Stimulated activated CD8-positive, alpha-beta memory T cell treated with anti-CD3 and anti-CD28 coated beads, Interleukin-2, amount 100 ng/mL, for 1 hour (primary cell): ENCODE measurements around the gene USP17L13.
"Not testable (repeated sequence)": the region's sequence is repeated elsewhere in the genome, so short reads cannot be mapped to it uniquely, and the experiment has no call there.

Experiments
- DNase-seq, 2 donors: peaks; one replicate each; pipeline ENCODE4 v3.0.0-alpha.2; 2020; ENCODE audit warnings: low read depth in 2 of 2

Gene USP17L13, protein sequence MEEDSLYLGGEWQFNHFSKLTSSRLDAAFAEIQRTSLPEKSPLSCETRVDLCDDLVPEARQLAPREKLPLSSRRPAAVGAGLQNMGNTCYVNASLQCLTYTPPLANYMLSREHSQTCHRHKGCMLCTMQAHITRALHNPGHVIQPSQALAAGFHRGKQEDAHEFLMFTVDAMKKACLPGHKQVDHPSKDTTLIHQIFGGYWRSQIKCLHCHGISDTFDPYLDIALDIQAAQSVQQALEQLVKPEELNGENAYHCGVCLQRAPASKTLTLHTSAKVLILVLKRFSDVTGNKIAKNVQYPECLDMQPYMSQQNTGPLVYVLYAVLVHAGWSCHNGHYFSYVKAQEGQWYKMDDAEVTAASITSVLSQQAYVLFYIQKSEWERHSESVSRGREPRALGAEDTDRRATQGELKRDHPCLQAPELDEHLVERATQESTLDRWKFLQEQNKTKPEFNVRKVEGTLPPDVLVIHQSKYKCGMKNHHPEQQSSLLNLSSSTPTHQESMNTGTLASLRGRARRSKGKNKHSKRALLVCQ

GRCh38 chr4:9224596-9224995 is at the start of gene USP17L13:
TSS of gene USP17L13 (plus strand) at chr4:9224896. CDS start at chr4:9224896, 0 bp downstream.
- not testable (repeated sequence) for DNase-seq

DNA sequence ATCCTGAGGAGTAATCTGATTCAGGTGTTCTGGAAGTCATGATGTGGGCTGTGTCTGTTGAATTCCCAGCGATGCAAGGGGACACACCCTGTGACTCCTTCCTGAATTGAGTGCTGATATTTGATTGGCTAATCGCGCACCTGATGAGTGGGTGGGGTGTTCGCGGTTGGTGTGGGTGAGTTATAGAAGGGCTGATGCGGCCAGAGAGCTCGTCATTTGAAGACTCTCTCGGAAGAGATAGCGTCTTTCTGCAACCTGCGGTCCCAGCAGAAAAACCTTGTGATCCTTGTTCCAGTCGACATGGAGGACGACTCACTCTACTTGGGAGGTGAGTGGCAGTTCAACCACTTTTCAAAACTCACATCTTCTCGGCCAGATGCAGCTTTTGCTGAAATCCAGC is 14.3 kb upstream of the USP17L13 start, which contains the start of gene USP17L10:
Gene USP17L10, plus strand, starts transcription at position 301 of the 400 bp plus-strand sequence. Its CDS starts 0 bp downstream, at position 301.
- not testable (repeated sequence) for DNase-seq

- not testable (repeated sequence) for DNase-seq
Observed at GRCh38 chr4:9214701-9215100, 10.0 kb upstream of the USP17L13 start.

GRCh38 chr4:9215105-9215504 is 9.6 kb upstream of the USP17L13 start, which contains the start of gene USP17L11:
TSS of gene USP17L11 (plus strand) at chr4:9215405. CDS start at chr4:9215405, 0 bp downstream.
- DNase-seq, result not testable (repeated sequence)

DNA sequence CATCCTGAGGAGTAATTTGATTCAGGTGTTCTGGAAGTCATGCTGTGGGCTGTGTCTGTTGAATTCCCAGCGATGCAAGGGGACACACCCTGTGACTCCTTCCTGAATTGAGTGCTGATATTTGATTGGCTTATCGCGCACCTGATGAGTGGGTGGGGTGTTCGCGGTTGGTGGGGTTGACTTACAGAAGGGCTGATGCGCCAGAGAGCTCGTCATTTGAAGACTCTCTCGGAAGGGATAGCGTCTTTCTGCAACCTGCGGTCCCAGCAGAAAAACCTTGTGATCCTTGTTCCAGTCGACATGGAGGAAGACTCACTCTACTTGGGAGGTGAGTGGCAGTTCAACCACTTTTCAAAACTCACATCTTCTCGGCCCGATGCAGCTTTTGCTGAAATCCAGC is 4.8 kb upstream of the USP17L13 start, which contains the start of gene USP17L12:
Gene USP17L12, plus strand, starts transcription at position 301 of the 400 bp plus-strand sequence. Its CDS starts 0 bp downstream, at position 301.
- not testable (repeated sequence) for DNase-seq

DNA sequence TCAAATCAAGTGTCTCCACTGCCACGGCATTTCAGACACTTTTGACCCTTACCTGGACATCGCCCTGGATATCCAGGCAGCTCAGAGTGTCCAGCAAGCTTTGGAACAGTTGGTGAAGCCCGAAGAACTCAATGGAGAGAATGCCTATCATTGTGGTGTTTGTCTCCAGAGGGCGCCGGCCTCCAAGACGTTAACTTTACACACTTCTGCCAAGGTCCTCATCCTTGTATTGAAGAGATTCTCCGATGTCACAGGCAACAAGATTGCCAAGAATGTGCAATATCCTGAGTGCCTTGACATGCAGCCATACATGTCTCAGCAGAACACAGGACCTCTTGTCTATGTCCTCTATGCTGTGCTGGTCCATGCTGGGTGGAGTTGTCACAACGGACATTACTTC is 5.6 kb downstream of the USP17L13 start:
- DNase-seq, result not testable (repeated sequence)

DNA sequence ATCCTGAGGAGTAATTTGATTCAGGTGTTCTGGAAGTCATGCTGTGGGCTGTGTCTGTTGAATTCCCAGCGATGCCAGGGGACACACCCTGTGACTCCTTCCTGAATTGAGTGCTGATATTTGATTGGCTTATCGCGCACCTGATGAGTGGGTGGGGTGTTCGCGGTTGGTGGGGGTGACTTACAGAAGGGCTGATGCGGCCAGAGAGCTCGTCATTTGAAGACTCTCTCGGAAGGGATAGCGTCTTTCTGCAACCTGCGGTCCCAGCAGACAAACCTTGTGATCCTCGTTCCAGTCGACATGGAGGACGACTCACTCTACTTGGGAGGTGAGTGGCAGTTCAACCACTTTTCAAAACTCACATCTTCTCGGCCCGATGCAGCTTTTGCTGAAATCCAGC is 9.4 kb downstream of the USP17L13 start, which contains the start of gene USP17L15:
Gene USP17L15, plus strand, starts transcription at position 301 of the 400 bp plus-strand sequence. Its CDS starts 0 bp downstream, at position 301.
- DNase-seq, result not testable (repeated sequence)

- DNase-seq, result not testable (repeated sequence)
Observed at GRCh38 chr4:9238461-9238860, 13.8 kb downstream of the USP17L13 start.

- DNase-seq, result not testable (repeated sequence)
Observed at GRCh38 chr4:9243579-9243978, 18.9 kb downstream of the USP17L13 start, which contains the start of gene USP17L17. TSS of gene USP17L17 (plus strand) at chr4:9243879. CDS start at chr4:9243879, 0 bp downstream.

GRCh38 chr4:9247953-9248680 is 23.4 kb downstream of the USP17L13 start, which contains the start of gene USP17L18:
TSS of gene USP17L18 (plus strand) at chr4:9248630. CDS start at chr4:9248630, 0 bp downstream.
- not testable (repeated sequence) for DNase-seq

GRCh38 chr4:9253078-9253477 is 28.4 kb downstream of the USP17L13 start, which contains the start of gene USP17L19:
TSS of gene USP17L19 (plus strand) at chr4:9253378. CDS start at chr4:9253378, 0 bp downstream.
- DNase-seq, result not testable (repeated sequence)

- not testable (repeated sequence) for DNase-seq
Observed at GRCh38 chr4:9257824-9258223, 33.1 kb downstream of the USP17L13 start, which contains the start of gene USP17L20. TSS of gene USP17L20 (plus strand) at chr4:9258124. CDS start at chr4:9258124, 0 bp downstream.

DNA sequence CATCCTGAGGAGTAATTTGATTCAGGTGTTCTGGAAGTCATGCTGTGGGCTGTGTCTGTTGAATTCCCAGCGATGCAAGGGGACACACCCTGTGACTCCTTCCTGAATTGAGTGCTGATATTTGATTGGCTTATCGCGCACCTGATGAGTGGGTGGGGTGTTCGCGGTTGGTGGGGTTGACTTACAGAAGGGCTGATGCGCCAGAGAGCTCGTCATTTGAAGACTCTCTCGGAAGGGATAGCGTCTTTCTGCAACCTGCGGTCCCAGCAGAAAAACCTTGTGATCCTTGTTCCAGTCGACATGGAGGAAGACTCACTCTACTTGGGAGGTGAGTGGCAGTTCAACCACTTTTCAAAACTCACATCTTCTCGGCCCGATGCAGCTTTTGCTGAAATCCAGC is 37.9 kb downstream of the USP17L13 start, which contains the start of gene USP17L21:
Gene USP17L21, plus strand, starts transcription at position 301 of the 400 bp plus-strand sequence. Its CDS starts 0 bp downstream, at position 301.
- DNase-seq, result not testable (repeated sequence)

DNA sequence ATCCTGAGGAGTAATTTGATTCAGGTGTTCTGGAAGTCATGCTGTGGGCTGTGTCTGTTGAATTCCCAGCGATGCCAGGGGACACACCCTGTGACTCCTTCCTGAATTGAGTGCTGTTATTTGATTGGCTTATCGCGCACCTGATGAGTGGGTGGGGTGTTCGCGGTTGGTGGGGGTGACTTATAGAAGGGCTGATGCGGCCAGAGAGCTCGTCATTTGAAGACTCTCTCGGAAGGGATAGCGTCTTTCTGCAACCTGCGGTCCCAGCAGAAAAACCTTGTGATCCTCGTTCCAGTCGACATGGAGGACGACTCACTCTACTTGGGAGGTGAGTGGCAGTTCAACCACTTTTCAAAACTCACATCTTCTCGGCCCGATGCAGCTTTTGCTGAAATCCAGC is 42.6 kb downstream of the USP17L13 start, which contains the start of gene USP17L22:
Gene USP17L22, plus strand, starts transcription at position 301 of the 400 bp plus-strand sequence. Its CDS starts 0 bp downstream, at position 301.
- DNase-seq, result not testable (repeated sequence)

GRCh38 chr4:9271719-9272118 is 47.0 kb downstream of the USP17L13 start:
- not testable (repeated sequence) for DNase-seq
